Activated CD8-positive, alpha-beta memory T cell treated with anti-CD3 and anti-CD28 coated beads, Interleukin-2, amount 50 U/mL, for 1 hour (primary cell): ENCODE measurements around the gene CTNND2.

Experiments
- DNase-seq: peaks from one replicate; pipeline ENCODE4 v3.0.0-alpha.2; 2020; ENCODE audit errors: extremely low read depth

Gene CTNND2

GRCh38 chr5:11177999-11178711, 726.1 kb downstream of the CTNND2 start:
- DNase-seq = no peak

- no peak for DNase-seq
Measured at GRCh38 chr5:11174591-11174990, 729.7 kb downstream of the CTNND2 start.

- DNase-seq = no peak
Measured at GRCh38 chr5:11172484-11172883, 731.8 kb downstream of the CTNND2 start.

GRCh38 chr5:11171236-11171635, 733.0 kb downstream of the CTNND2 start:
- DNase-seq = no peak

- no peak for DNase-seq
Measured at GRCh38 chr5:11166923-11167322, 737.3 kb downstream of the CTNND2 start.

- no peak for DNase-seq
Measured at GRCh38 chr5:11164531-11165294, 739.5 kb downstream of the CTNND2 start.

- no peak for DNase-seq
Measured at GRCh38 chr5:11157132-11157531, 747.1 kb downstream of the CTNND2 start.

GRCh38 chr5:11153670-11154382, 750.4 kb downstream of the CTNND2 start:
- no peak for DNase-seq

GRCh38 chr5:11152368-11152767, 751.9 kb downstream of the CTNND2 start:
- DNase-seq = no peak

GRCh38 chr5:11150976-11151375, 753.3 kb downstream of the CTNND2 start:
- DNase-seq = no peak

- no peak for DNase-seq
Measured at GRCh38 chr5:11148810-11149539, 755.3 kb downstream of the CTNND2 start.

GRCh38 chr5:11146171-11146570, 758.1 kb downstream of the CTNND2 start:
- DNase-seq = no peak

GRCh38 chr5:11143456-11144267, 760.6 kb downstream of the CTNND2 start:
- DNase-seq = no peak

GRCh38 chr5:11139217-11139865, 764.9 kb downstream of the CTNND2 start:
- no peak for DNase-seq

- DNase-seq = no peak
Measured at GRCh38 chr5:11130131-11130530, 774.1 kb downstream of the CTNND2 start.

GRCh38 chr5:11128021-11128420, 776.2 kb downstream of the CTNND2 start:
- no peak for DNase-seq

GRCh38 chr5:11126844-11127243, 777.4 kb downstream of the CTNND2 start:
- DNase-seq = no peak

- DNase-seq = no peak
Measured at GRCh38 chr5:11121885-11122284, 782.4 kb downstream of the CTNND2 start.

GRCh38 chr5:11110128-11110527, 794.1 kb downstream of the CTNND2 start:
- no peak for DNase-seq

- no peak for DNase-seq
Measured at GRCh38 chr5:11105696-11106095, 798.5 kb downstream of the CTNND2 start.
